MM.1S (cell line): ENCODE measurements around the gene RCBTB1.

Experiments
- EZH2 ChIP-seq: fragments of 300-600 bp; sonication (generic); optimal IDR thresholded peaks from 2 replicates; pipeline ENCODE3; 2017; ENCODE audit warnings: low read depth, mild to moderate bottlenecking, antibody characterized with exemption, low read length, mixed read lengths
- TF ChIP-seq, protein P1 (sequence below): fragments of 300-600 bp; sonication (generic); IDR thresholded peaks from 2 replicates; pipeline ENCODE4 v1.5.1; 2016; ENCODE audit warnings: antibody characterized with exemption, low read length, mixed read lengths

DNA sequence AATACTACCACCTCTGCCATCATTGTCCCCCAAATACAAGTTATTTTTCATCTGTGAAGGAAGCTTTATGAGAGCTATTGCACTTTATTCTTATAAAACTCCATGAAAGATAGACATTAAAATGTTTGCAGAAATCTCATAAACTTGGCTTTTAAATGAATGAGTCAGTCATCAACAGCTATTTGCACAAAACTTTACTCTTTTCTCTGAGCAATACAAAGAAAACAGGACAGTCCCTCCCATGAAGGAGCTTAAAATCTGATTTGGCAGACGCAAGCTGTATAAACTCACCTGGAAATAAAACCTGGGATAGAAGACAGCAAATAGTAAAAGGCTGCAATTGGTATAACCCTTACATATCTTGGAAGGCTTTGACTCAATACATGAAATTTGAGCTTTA is 16.6 kb upstream of the RCBTB1 start:
- TF ChIP-seq, protein P1, sequence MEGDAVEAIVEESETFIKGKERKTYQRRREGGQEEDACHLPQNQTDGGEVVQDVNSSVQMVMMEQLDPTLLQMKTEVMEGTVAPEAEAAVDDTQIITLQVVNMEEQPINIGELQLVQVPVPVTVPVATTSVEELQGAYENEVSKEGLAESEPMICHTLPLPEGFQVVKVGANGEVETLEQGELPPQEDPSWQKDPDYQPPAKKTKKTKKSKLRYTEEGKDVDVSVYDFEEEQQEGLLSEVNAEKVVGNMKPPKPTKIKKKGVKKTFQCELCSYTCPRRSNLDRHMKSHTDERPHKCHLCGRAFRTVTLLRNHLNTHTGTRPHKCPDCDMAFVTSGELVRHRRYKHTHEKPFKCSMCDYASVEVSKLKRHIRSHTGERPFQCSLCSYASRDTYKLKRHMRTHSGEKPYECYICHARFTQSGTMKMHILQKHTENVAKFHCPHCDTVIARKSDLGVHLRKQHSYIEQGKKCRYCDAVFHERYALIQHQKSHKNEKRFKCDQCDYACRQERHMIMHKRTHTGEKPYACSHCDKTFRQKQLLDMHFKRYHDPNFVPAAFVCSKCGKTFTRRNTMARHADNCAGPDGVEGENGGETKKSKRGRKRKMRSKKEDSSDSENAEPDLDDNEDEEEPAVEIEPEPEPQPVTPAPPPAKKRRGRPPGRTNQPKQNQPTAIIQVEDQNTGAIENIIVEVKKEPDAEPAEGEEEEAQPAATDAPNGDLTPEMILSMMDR = no peak
- no peak for TF ChIP-seq EZH2
